Tibial nerve (tissue), 4 donors: Measurements from ENCODE around the gene KRT14.
"Not testable (repeated sequence)": the region's sequence is repeated elsewhere in the genome, so short reads cannot be mapped to it uniquely, and the experiment has no call there.

Experiments used
- EP300 ChIP-seq, 2 donors: sonication (generic); formaldehyde crosslinking; IDR thresholded peaks; one replicate each; pipeline ENCODE4 v1.6.1; 2017; ENCODE audit warnings: antibody characterized with exemption in 2 of 2, mild to moderate bottlenecking in 1 of 2
- POLR2A ChIP-seq, 2 donors: fragments of 450-650 bp; IDR thresholded peaks; one replicate each; pipeline ENCODE4 v1.6.1; 2017; ENCODE audit warnings: antibody characterized with exemption in 2 of 2, mild to moderate bottlenecking in 2 of 2, moderate library complexity in 2 of 2
- TF ChIP-seq, protein P1 (sequence below), 5 experiments: fragments of 200-600 bp in 3 of 5; fragments of 450-650 bp in 2 of 5; sonication (generic) in 3 of 5; IDR thresholded peaks; one replicate each; pipeline ENCODE4 v1.5.1; 2016 to 2019; ENCODE audit warnings: antibody characterized with exemption in 5 of 5, mild to moderate bottlenecking in 3 of 5, moderate library complexity in 2 of 5

DNA sequence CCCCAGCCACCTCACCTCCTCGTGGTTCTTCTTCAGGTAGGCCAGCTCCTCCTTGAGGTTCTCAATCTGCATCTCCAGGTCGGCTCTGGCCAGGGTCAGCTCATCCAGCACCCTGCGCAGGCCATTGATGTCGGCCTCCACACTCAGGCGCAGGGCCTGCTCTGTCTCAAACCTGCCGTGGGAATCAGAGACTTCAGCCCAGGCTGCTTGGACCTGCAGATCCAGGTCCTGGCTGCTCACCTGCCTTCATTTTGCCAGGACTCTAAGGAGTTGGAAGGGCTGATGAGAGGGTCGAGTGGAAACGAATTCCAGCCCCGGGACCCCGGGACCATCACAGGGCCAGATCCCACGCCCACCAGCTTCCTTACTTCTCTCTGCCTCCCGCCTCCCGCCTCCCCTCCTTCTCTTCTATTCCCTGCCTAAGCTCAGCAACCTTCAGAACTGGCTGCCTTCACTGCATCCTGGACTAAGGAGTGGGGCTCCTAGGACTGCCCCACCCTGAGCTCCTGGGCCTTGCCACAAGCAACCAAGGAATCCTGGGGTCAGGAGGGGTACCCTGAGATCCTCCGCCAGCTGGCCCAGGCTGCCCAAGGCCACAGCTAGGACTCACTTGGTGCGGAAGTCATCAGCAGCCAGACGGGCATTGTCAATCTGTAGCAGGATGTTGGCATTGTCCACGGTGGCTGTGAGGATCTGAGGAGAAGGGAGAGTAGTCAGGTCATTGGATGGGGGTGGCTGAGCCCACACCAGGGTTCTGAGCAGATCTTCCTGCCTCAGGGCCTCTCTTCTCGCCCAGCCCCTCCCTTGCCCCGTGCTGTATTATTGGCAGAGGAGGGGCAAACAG lies 35.9 kb upstream of the KRT14 start:
- TF ChIP-seq POLR2A, EP300 (IDR thresholded peaks at IDR 0.05): not testable (repeated sequence)
- TF ChIP-seq, protein P1, sequence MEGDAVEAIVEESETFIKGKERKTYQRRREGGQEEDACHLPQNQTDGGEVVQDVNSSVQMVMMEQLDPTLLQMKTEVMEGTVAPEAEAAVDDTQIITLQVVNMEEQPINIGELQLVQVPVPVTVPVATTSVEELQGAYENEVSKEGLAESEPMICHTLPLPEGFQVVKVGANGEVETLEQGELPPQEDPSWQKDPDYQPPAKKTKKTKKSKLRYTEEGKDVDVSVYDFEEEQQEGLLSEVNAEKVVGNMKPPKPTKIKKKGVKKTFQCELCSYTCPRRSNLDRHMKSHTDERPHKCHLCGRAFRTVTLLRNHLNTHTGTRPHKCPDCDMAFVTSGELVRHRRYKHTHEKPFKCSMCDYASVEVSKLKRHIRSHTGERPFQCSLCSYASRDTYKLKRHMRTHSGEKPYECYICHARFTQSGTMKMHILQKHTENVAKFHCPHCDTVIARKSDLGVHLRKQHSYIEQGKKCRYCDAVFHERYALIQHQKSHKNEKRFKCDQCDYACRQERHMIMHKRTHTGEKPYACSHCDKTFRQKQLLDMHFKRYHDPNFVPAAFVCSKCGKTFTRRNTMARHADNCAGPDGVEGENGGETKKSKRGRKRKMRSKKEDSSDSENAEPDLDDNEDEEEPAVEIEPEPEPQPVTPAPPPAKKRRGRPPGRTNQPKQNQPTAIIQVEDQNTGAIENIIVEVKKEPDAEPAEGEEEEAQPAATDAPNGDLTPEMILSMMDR (IDR thresholded peaks at IDR 0.05): not testable (repeated sequence)
